ENCODE measurements around the gene TLE3. TPM values are rescaled to one million over a fixed set of nuclear protein-coding genes. Genes with fewer than 3 reads are reported as not detected.

Gene TLE3
- total RNA-seq, 1 donor from 2014 or later = 124 TPM

DNA sequence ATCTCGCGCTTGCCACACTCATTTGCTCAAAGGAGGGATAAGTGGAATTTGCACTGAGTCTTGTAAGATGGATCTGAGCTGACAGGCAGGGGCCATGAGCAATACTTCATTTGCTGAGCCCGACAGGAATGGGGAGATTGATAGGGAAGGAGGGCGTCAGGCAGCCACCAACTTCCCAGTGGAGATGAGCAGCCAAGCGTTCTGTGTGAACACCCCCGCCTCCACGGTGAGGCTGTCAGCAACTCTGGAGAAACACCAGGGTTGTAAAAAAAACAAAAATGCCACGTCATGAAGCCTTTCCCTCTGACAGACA, 36.8 kb downstream of the TLE3 start:
- no peak overlapping the region for H3K4me3 Mint-ChIP-seq (ENCODE audit: low read depth)
- H3K27ac Mint-ChIP-seq = no peak overlapping the region
- TF ChIP-seq, protein P1, sequence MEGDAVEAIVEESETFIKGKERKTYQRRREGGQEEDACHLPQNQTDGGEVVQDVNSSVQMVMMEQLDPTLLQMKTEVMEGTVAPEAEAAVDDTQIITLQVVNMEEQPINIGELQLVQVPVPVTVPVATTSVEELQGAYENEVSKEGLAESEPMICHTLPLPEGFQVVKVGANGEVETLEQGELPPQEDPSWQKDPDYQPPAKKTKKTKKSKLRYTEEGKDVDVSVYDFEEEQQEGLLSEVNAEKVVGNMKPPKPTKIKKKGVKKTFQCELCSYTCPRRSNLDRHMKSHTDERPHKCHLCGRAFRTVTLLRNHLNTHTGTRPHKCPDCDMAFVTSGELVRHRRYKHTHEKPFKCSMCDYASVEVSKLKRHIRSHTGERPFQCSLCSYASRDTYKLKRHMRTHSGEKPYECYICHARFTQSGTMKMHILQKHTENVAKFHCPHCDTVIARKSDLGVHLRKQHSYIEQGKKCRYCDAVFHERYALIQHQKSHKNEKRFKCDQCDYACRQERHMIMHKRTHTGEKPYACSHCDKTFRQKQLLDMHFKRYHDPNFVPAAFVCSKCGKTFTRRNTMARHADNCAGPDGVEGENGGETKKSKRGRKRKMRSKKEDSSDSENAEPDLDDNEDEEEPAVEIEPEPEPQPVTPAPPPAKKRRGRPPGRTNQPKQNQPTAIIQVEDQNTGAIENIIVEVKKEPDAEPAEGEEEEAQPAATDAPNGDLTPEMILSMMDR (IDR thresholded peaks at IDR 0.05; ENCODE audit: unreplicated experiment) = no peak
- DNase-seq (ENCODE audit: low spot score, unreplicated experiment) = no peak
- no peaks in the 10 kb centered on the region for H3K27me3 Mint-ChIP-seq
- no peaks in the 10 kb centered on the region for H3K4me1 Mint-ChIP-seq (ENCODE audit: low read depth)
- H3K9me3 Mint-ChIP-seq (ENCODE audit: low read depth) = no peaks in the 10 kb centered on the region
- peaks cover 31% of the 10 kb centered on the region for H3K36me3 Mint-ChIP-seq (ENCODE audit: insufficient read depth)

DNA sequence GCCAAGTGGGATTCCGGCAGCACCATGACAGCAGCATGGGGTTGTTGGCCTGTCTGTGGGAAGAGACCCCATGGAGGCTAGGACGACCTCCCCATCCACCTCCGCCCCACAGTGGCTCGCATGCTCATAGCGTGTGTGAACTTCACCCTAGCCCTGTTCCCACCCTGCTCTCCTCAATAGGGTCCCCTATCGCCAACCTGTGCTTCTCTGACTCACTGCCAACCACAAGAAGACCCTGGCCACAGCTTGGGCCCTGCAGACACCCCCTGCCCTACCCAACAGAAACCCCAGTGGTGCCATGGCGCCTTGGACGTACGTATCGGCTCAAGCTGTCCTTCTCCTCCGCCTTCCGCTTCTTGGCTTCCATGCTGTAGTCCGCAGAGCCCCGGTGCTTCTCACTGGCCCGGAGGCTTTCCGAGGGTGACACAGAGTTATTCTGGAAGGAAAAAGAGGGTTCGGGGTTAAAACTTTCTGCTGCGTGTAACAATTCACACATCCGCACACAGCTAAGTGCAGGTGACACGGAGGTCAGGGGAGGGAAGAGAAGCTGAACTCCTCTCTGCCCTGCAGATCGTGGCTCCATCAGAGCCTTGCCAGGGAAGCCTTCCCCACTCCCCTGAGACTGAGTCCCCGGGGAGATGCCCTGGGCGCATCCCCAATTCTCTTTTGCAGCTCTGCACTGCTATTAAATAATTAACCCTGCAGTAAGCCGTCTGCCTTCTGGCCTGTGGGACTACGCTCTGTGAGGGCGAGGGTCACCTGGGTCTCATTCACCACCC, 37.3 kb downstream of the TLE3 start:
- H3K4me3 Mint-ChIP-seq (ENCODE audit: low read depth) = no peak overlapping the region
- no peaks in the 10 kb centered on the region for H3K9me3 Mint-ChIP-seq (ENCODE audit: low read depth)
- peaks cover 1% of the 10 kb centered on the region for H3K4me1 Mint-ChIP-seq (ENCODE audit: low read depth)
- no peak for DNase-seq (ENCODE audit: low spot score, unreplicated experiment)
- TF ChIP-seq, protein P1 (IDR thresholded peaks at IDR 0.05; ENCODE audit: unreplicated experiment) = no peak
- H3K27me3 Mint-ChIP-seq = no peaks in the 10 kb centered on the region
- peaks cover 32% of the 10 kb centered on the region for H3K36me3 Mint-ChIP-seq (ENCODE audit: insufficient read depth)
- H3K27ac Mint-ChIP-seq = no peak overlapping the region

DNA sequence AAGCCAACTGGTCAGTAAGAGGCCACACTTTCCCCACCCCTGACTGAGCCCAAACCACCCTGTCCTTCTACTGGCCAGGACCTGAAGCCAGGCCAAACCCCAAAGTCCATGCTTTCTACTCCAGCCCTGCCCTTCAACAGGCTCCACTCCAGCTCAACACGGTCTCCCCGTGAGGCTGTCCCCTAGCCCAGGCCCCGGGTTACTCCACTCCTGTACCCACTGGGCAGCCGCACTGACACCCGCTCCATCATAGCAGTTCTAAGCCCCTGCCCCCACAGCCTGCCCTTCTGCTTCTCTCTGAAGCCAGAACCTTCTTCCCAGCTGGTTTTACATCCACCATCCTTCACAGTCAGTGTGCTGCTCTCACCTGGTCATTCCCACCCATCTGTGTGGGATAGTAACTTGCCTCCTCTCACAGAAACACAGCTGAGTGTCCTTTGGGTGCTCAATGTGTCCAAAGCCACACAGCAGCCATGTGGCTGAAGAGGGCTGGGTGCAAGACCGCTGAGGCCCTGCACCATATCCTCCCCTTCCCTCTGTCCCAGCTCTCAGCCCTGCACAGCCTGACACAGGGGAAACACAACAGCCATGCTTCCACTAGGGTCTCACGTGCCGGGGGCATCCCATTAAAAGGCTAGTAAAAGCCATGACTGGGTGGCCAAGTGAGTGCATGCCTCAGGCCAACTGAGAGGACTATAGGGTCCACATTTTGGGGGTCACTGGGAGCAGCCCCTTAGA, 38.1 kb downstream of the TLE3 start:
- DNase-seq (ENCODE audit: low spot score, unreplicated experiment) = no peak
- Mint-ChIP-seq H3K27me3 (no peaks in the 10 kb centered on the region), H3K9me3 (ENCODE audit: low read depth) (no peaks in the 10 kb centered on the region), H3K4me1 (ENCODE audit: low read depth) (peaks cover 1% of the 10 kb centered on the region), H3K4me3 (ENCODE audit: low read depth) (no peak overlapping the region), H3K27ac (peak overlapping the region; percentile 5), H3K36me3 (ENCODE audit: insufficient read depth) (peaks cover 39% of the 10 kb centered on the region)
- TF ChIP-seq, protein P1 (IDR thresholded peaks at IDR 0.05; ENCODE audit: unreplicated experiment) = no peak

DNA sequence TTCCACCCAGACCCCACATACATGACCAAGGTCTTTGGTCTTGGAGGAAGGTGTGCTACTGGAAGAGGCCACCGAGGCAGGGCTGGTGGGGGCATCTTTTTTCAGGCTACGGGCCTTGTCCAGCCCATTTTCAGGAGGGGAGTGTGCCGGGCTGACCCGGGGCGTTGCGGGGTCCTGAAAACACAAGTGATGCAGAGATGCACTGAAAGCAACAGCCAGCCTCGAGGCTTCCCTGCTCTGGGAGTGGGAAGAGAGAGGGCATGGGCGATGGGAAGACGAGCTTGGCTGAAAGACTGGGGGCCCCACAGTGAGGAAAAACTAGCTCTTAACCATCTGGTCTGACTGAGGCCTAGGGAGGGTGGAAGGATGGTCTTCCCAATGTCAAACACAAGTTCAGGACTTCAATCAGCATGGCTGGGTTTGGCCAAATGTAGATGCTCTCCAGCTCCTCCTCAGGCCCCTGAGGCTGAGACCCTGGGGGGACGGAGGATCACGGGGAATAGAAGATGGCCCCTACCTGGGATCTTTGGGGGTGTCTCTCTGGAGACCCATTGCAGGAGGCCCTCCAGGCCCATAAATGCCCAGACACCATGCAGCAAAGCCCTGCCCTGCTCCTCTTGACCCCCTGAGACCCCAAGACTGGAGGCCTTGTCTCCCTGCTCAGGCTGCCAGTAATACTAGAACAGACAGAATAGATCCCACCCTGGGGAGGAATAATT, 38.9 kb downstream of the TLE3 start:
- DNase-seq (ENCODE audit: low spot score, unreplicated experiment) = no peak
- TF ChIP-seq, protein P1 (IDR thresholded peaks at IDR 0.05; ENCODE audit: unreplicated experiment) = no peak
- Mint-ChIP-seq H3K27ac (no peak overlapping the region), H3K9me3 (ENCODE audit: low read depth) (no peaks in the 10 kb centered on the region), H3K4me3 (ENCODE audit: low read depth) (no peak overlapping the region), H3K36me3 (ENCODE audit: insufficient read depth) (peaks cover 41% of the 10 kb centered on the region), H3K4me1 (ENCODE audit: low read depth) (peaks cover 1% of the 10 kb centered on the region), H3K27me3 (no peaks in the 10 kb centered on the region)

DNA sequence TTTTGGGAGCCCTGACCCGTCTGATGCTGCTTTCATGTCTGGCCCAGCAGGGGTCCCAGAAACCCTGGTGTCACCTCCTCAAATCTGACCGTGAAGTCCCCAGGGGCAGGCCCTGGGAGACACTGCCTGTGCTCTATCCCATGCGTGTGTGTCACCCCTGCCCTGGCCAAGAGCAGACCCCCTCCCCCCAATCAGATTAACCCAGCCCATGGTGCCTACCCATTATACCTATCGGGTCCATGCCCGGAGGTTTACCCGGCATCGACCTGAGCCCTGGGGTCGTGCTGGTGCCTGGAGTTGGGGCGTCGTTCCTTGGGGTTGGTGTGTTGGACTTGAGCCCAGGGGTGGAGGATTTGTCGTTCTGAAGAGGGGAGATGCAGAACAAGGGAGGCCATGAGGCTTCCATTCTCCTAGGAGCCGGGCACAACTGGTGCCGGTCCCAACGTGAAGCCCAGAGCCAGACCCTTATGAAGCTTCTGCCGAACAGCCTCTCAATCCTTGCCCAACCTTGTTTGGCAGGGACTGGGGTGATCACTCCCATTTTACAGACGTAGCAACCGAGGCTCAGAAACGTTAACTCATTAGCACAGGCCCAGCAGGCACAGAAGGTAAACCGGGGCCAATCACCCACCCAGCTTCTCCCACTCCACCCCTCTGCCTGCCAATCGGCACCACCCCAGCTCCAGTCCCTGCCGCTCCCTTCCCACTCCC, 39.6 kb downstream of the TLE3 start:
- H3K27ac Mint-ChIP-seq = no peak overlapping the region
- TF ChIP-seq, protein P1 (IDR thresholded peaks at IDR 0.05; ENCODE audit: unreplicated experiment) = no peak
- no peaks in the 10 kb centered on the region for H3K9me3 Mint-ChIP-seq (ENCODE audit: low read depth)
- peaks cover 40% of the 10 kb centered on the region for H3K36me3 Mint-ChIP-seq (ENCODE audit: insufficient read depth)
- H3K4me1 Mint-ChIP-seq (ENCODE audit: low read depth) = peaks cover 1% of the 10 kb centered on the region
- DNase-seq (ENCODE audit: low spot score, unreplicated experiment) = no peak
- H3K4me3 Mint-ChIP-seq (ENCODE audit: low read depth) = no peak overlapping the region
- H3K27me3 Mint-ChIP-seq = no peaks in the 10 kb centered on the region
